K562 (cell line): ENCODE measurements around the gene TCF12.

ENCODE experiments used
- CTCF ChIP-seq, 3 experiments: IDR thresholded peaks in 2 of 3; conservative IDR thresholded peaks in 1 of 3; 2 replicates each; pipeline ENCODE4 v1.5.1; 2011 to 2012; ENCODE audit warnings: low read length in 3 of 3, mild to moderate bottlenecking in 3 of 3, control low read depth in 2 of 3, improper control_type of control experiment in 1 of 3, inconsistent platforms in 1 of 3, low read depth in 1 of 3, mixed read lengths in 1 of 3, moderate library complexity in 1 of 3; ENCODE audit not compliant: insufficient read depth in 2 of 3
- ZNF592 ChIP-seq: fragments of 450-650 bp; IDR thresholded peaks from 2 replicates; pipeline ENCODE4 v1.6.1; 2017; ENCODE audit warnings: antibody characterized with exemption, mild to moderate bottlenecking

GRCh38 chr15:56887782-56888438 is 30.5 kb upstream of the TCF12 start:
- TF ChIP-seq CTCF (IDR thresholded peaks at IDR 0.05 in 2 of 3, conservative IDR thresholded peaks at IDR 0.05 in 1 of 3; ENCODE audit: insufficient read depth in 2 of 3, low read depth in 1 of 3, low read length in 3 of 3) (no peak), ZNF592 (no peak; the same call in 1 of the 2 replicates)
